HepG2 (cell line): ENCODE measurements around the gene USB1. TPM values are rescaled to one million over a fixed set of nuclear protein-coding genes. Genes with fewer than 3 reads are reported as not detected.

Experiments used
- CAMTA2 ChIP-seq: sonication (generic); formaldehyde crosslinking; IDR thresholded peaks from 2 replicates; pipeline ENCODE4 v1.4.0; 2020; ENCODE audit warnings: mild to moderate bottlenecking, missing genetic modification reagents, borderline replicate concordance
- FOXK2 ChIP-seq: fragments of 450-650 bp; IDR thresholded peaks from 2 replicates; pipeline ENCODE4 v1.6.1; 2016
- IRF9 ChIP-seq: sonication (generic); formaldehyde crosslinking; IDR thresholded peaks from 2 replicates; pipeline ENCODE4 v1.8.0; 2022; ENCODE audit warnings: missing genetic modification reagents, mild to moderate bottlenecking, borderline replicate concordance
- KAT2B ChIP-seq: fragments of 150-350 bp; IDR thresholded peaks from 2 replicates; pipeline ENCODE4 v1.6.1; 2014; ENCODE audit warnings: low read depth, low read length, borderline replicate concordance
- KDM5A ChIP-seq: fragments of 200-600 bp; sonication (generic); IDR thresholded peaks from 2 replicates; pipeline ENCODE4 v1.7.0; 2018; ENCODE audit warnings: antibody characterized with exemption, mild to moderate bottlenecking, low read length, borderline replicate concordance
- KLF13 ChIP-seq: sonication (generic); formaldehyde crosslinking; IDR thresholded peaks from 2 replicates; pipeline ENCODE4 v1.4.0; 2020; ENCODE audit warnings: mild to moderate bottlenecking, missing genetic modification reagents
- MLXIP ChIP-seq: sonication (generic); formaldehyde crosslinking; IDR thresholded peaks from 2 replicates; pipeline ENCODE4 v1.9.0; 2021; ENCODE audit warnings: missing genetic modification reagents, borderline replicate concordance
- NFE2 ChIP-seq: sonication (generic); formaldehyde crosslinking; IDR thresholded peaks from 2 replicates; pipeline ENCODE4 v1.4.0; 2020; ENCODE audit warnings: missing genetic modification reagents
- NFKBIZ ChIP-seq: IDR thresholded peaks from 2 replicates; pipeline ENCODE4 v1.6.1; 2018; ENCODE audit warnings: missing genetic modification reagents, missing compliant biosample characterization
- PHB2 ChIP-seq: fragments of 450-650 bp; IDR thresholded peaks from 2 replicates; pipeline ENCODE4 v1.6.1; 2018; ENCODE audit not compliant: partially characterized antibody
- SIX4 ChIP-seq: sonication (generic); formaldehyde crosslinking; IDR thresholded peaks from 2 replicates; pipeline ENCODE4 v1.4.0; 2020; ENCODE audit warnings: missing genetic modification reagents
- THRA ChIP-seq: sonication (generic); formaldehyde crosslinking; IDR thresholded peaks from 2 replicates; pipeline ENCODE4 v1.4.0; 2020; ENCODE audit warnings: missing genetic modification reagents, borderline replicate concordance
- YY1 ChIP-seq: IDR thresholded peaks from 2 replicates; pipeline ENCODE4 v1.6.1; 2011; ENCODE audit warnings: low read length, low read depth, moderate library complexity, mild to moderate bottlenecking; ENCODE audit not compliant: insufficient read depth, insufficient replicate concordance
- ZHX2 ChIP-seq, 2 experiments: sonication (generic) in 1 of 2; formaldehyde crosslinking in 1 of 2; IDR thresholded peaks; 2 replicates each; pipeline versions ENCODE4 v1.6.1 to v1.9.0; 2014 to 2022; ENCODE audit warnings: antibody characterized with exemption in 1 of 2, borderline replicate concordance in 1 of 2, inconsistent platforms in 1 of 2, low read depth in 1 of 2, missing genetic modification reagents in 1 of 2
- ZNF225 ChIP-seq: sonication (generic); formaldehyde crosslinking; IDR thresholded peaks from 2 replicates; pipeline ENCODE4 v1.4.0; 2020; ENCODE audit warnings: mild to moderate bottlenecking, missing genetic modification reagents
- ZNF614 ChIP-seq: IDR thresholded peaks from 2 replicates; pipeline ENCODE4 v1.6.1; 2018; ENCODE audit warnings: missing biosample characterization, missing genetic modification reagents, inconsistent platforms, borderline replicate concordance
- ZNF775 ChIP-seq: sonication (generic); formaldehyde crosslinking; IDR thresholded peaks from 2 replicates; pipeline ENCODE4 v1.4.0; 2020; ENCODE audit warnings: missing genetic modification reagents, mild to moderate bottlenecking, moderate library complexity, borderline replicate concordance
- ZSCAN25 ChIP-seq: sonication (generic); formaldehyde crosslinking; IDR thresholded peaks from 2 replicates; pipeline ENCODE4 v1.8.0; 2022; ENCODE audit warnings: mild to moderate bottlenecking, missing genetic modification reagents
- polyA plus RNA-seq, 8 experiments: library from polyadenylated mRNA; depleted of rRNA in 3 of 8; stranded (reverse) in 7 of 8; unstranded in 1 of 8; fragments of >200 nt; fragmentation: Illumina TruSeq in 4 of 8; extraction: Trizol in 4 of 8; gene quantifications; 2 replicates each; pipeline versions ENCODE4 v1.2.1 to v1.2.3, GENCODE V29; 2011 to 2016; ENCODE audit warnings: low read depth in 4 of 8, missing spikeins in 1 of 8, mixed read lengths in 1 of 8; ENCODE audit not compliant: insufficient read depth in 1 of 8
- total RNA-seq, 5 experiments: library from RNA; depleted of rRNA; stranded (reverse); fragments of >200 nt; fragmentation: Illumina TruSeq; extraction: Trizol; gene quantifications; 2 replicates each; pipeline ENCODE4 v1.2.3, GENCODE V29; 2016; ENCODE audit warnings: low read depth in 1 of 5

The USB1 gene
- total and polyA plus RNA-seq, 2 of the 13 experiments (the other 11 are each of a cell fraction or from before 2014, with no cell fraction given), result 16.7 to 65.4 TPM

- TF ChIP-seq ZNF775 (CRISPR knock-in tag) (no peak), KDM5A (no peak), ZNF225 (CRISPR knock-in tag) (no peak; the same call in 1 of the 2 replicates), THRA (no peak), IRF9 (CRISPR knock-in tag) (no peak), KLF13 (CRISPR knock-in tag) (no peak), ZNF614 (CRISPR knock-in tag) (no peak), NFKBIZ (no peak), KAT2B (no peak), CAMTA2 (no peak), ZSCAN25 (CRISPR knock-in tag) (peak; percentile 98), ZHX2 (IDR thresholded peaks at IDR 0.05; ENCODE audit: low read depth) (no peak), ZHX2 (CRISPR knock-in tag; IDR thresholded peaks at IDR 0.05; ENCODE audit: borderline replicate concordance) (no peak), PHB2 (no peak), NFE2 (no peak), FOXK2 (no peak), SIX4 (no peak), MLXIP (CRISPR knock-in tag) (no peak), YY1 (no peak)
Measured at GRCh38 chr16:57999971-58000705, 1.1 kb upstream of the USB1 start, which contains the start of gene ZNF319 (continued).
